Endodermal cell (in vitro differentiated cells): ENCODE results near the gene CEACAM19. TPM values are rescaled to one million over a fixed set of nuclear protein-coding genes. Genes with fewer than 3 reads are reported as not detected.

Experiments
- DNase-seq: peaks from one replicate; pipeline ENCODE4 v3.0.0-alpha.2; 2017
- H3K27ac ChIP-seq: 2 replicates; pipeline ENCODE4 v1.5.1; 2013; ENCODE audit warnings: mild to moderate bottlenecking, low read depth, low read length, moderate library complexity
- H3K27me3 ChIP-seq: 2 replicates; pipeline ENCODE4 v1.6.1; 2013; ENCODE audit warnings: mild to moderate bottlenecking, low read length, moderate library complexity; ENCODE audit not compliant: insufficient read depth, control insufficient read depth, poor library complexity, severe bottlenecking
- H3K36me3 ChIP-seq: 2 replicates; pipeline ENCODE4 v1.7.0; 2013; ENCODE audit warnings: mild to moderate bottlenecking, low read length, moderate library complexity; ENCODE audit not compliant: control insufficient read depth, insufficient read depth
- H3K4me1 ChIP-seq: one replicate; pipeline ENCODE4 v1.7.0; 2013; ENCODE audit warnings: low read length; ENCODE audit not compliant: control insufficient read depth, insufficient read depth
- H3K4me3 ChIP-seq: 2 replicates; pipeline ENCODE4 v1.5.1; 2013; ENCODE audit warnings: mild to moderate bottlenecking, low read length, moderate library complexity
- H3K9ac ChIP-seq: 2 replicates; pipeline ENCODE4 v1.6.1; 2013; ENCODE audit warnings: mild to moderate bottlenecking, low read length, moderate library complexity; ENCODE audit not compliant: poor library complexity, severe bottlenecking; ENCODE audit errors: extremely low read depth
- H3K9me3 ChIP-seq: 2 replicates; pipeline ENCODE4 v1.6.1; 2013; ENCODE audit warnings: mild to moderate bottlenecking, low read length, moderate library complexity; ENCODE audit not compliant: control insufficient read depth
- H3K27ac Mint-ChIP-seq: 2 replicates; pipeline ENCODE4 v1.8.0; 2020; ENCODE audit warnings: mixed read lengths
- H3K27me3 Mint-ChIP-seq: 2 replicates; pipeline ENCODE4 v1.8.0; 2021; ENCODE audit warnings: mild to moderate bottlenecking, mixed read lengths; ENCODE audit not compliant: insufficient read depth
- H3K36me3 Mint-ChIP-seq: 2 replicates; pipeline ENCODE4 v1.8.0; 2020; ENCODE audit warnings: low read depth, mixed read lengths
- H3K4me1 Mint-ChIP-seq: 2 replicates; pipeline ENCODE4 v1.8.0; 2020; ENCODE audit warnings: mixed read lengths
- H3K4me3 Mint-ChIP-seq: 2 replicates; pipeline ENCODE4 v1.8.0; 2020; ENCODE audit warnings: mild to moderate bottlenecking, moderate library complexity, mixed read lengths
- H3K9me3 Mint-ChIP-seq: 2 replicates; pipeline ENCODE4 v1.8.0; 2020; ENCODE audit warnings: mild to moderate bottlenecking, mixed read lengths
- WGBS, 2 experiments: methylation state at CpG; one replicate each; pipeline versions ENCODE4 v1.1.5 to v1.1.7; 2013; ENCODE audit warnings: missing lambda C conversion rate in 2 of 2, mixed read lengths in 1 of 2; ENCODE audit not compliant: insufficient coverage in 1 of 2, insufficient read length in 1 of 2; 5-methylcytosine and 5-hydroxymethylcytosine counted together
- total RNA-seq, 2 donors: library from RNA; stranded (reverse); fragmentation: NEBNext Ultra II Directional in 1 of 2; extraction: Animal tissue kit (Norgen Biotek cat#: 25700) in 1 of 2; gene quantifications; 2 replicates in 1 of 2; 3 replicates in 1 of 2; pipeline ENCODE4 v1.2.1, GENCODE V29; 2021
- TF ChIP-seq, protein P1 (sequence below): fragments of 200-600 bp; sonication (generic); conservative IDR thresholded peaks from 2 replicates; pipeline ENCODE4 v1.5.0; 2021; ENCODE audit warnings: antibody characterized with exemption, mild to moderate bottlenecking

The CEACAM19 gene
- total RNA-seq, 2 donors from 2014 or later: 2.2 to 2.8 TPM

GRCh38 chr19:44694184-44694579 lies 22.9 kb downstream of the CEACAM19 start:
- peak; percentile 77 for DNase-seq
- H3K27ac ChIP-seq: no peak overlapping the region
- no peak overlapping the region for H3K27ac Mint-ChIP-seq

GRCh38 chr19:44696939-44697669 lies 25.8 kb downstream of the CEACAM19 start:
- TF ChIP-seq, protein P1, sequence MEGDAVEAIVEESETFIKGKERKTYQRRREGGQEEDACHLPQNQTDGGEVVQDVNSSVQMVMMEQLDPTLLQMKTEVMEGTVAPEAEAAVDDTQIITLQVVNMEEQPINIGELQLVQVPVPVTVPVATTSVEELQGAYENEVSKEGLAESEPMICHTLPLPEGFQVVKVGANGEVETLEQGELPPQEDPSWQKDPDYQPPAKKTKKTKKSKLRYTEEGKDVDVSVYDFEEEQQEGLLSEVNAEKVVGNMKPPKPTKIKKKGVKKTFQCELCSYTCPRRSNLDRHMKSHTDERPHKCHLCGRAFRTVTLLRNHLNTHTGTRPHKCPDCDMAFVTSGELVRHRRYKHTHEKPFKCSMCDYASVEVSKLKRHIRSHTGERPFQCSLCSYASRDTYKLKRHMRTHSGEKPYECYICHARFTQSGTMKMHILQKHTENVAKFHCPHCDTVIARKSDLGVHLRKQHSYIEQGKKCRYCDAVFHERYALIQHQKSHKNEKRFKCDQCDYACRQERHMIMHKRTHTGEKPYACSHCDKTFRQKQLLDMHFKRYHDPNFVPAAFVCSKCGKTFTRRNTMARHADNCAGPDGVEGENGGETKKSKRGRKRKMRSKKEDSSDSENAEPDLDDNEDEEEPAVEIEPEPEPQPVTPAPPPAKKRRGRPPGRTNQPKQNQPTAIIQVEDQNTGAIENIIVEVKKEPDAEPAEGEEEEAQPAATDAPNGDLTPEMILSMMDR: no peak
- Histone ChIP-seq H3K9me3 (no peaks in the 10 kb centered on the region), H3K27ac (no peak overlapping the region), H3K9ac (no peak overlapping the region), H3K27me3 (no peaks in the 10 kb centered on the region), H3K4me1 (no peaks in the 10 kb centered on the region), H3K36me3 (no peaks in the 10 kb centered on the region), H3K4me3 (no peak overlapping the region)
- peak; percentile 81 for DNase-seq
- Mint-ChIP-seq H3K36me3 (no peaks in the 10 kb centered on the region), H3K4me1 (peaks cover 5% of the 10 kb centered on the region), H3K27ac (no peak overlapping the region), H3K9me3 (no peaks in the 10 kb centered on the region), H3K4me3 (no peak overlapping the region), H3K27me3 (no peaks in the 10 kb centered on the region)
- 76 to 81% methylated on average over 12 to 22 of the region's 22 CpGs for WGBS, 2 experiments

More at GRCh38 chr19:44694184-44694579, 22.9 kb downstream of the CEACAM19 start:
- Histone ChIP-seq H3K9ac (no peak overlapping the region), H3K4me3 (no peak overlapping the region), H3K36me3 (no peaks in the 10 kb centered on the region), H3K27me3 (no peaks in the 10 kb centered on the region), H3K4me1 (no peaks in the 10 kb centered on the region), H3K9me3 (no peaks in the 10 kb centered on the region)
- Mint-ChIP-seq H3K9me3 (no peaks in the 10 kb centered on the region), H3K27me3 (no peaks in the 10 kb centered on the region), H3K4me3 (no peak overlapping the region), H3K36me3 (no peaks in the 10 kb centered on the region), H3K4me1 (peaks cover 12% of the 10 kb centered on the region)
- 72 to 86% methylated on average over 2 of the region's 2 CpGs for WGBS, 2 experiments
- TF ChIP-seq, protein P1: peak; percentile 66

- Histone ChIP-seq H3K4me1 (no peaks in the 10 kb centered on the region), H3K9ac (no peak overlapping the region), H3K27me3 (no peaks in the 10 kb centered on the region), H3K36me3 (no peaks in the 10 kb centered on the region), H3K27ac (no peak overlapping the region), H3K4me3 (no peak overlapping the region), H3K9me3 (no peaks in the 10 kb centered on the region)
- H3K36me3 Mint-ChIP-seq: no peaks in the 10 kb centered on the region
- H3K27me3 Mint-ChIP-seq: no peaks in the 10 kb centered on the region
- DNase-seq: no peak
- H3K9me3 Mint-ChIP-seq: no peaks in the 10 kb centered on the region
- TF ChIP-seq, protein P1: no peak
- H3K27ac Mint-ChIP-seq: no peak overlapping the region
- H3K4me3 Mint-ChIP-seq: no peak overlapping the region
- H3K4me1 Mint-ChIP-seq: peaks cover 5% of the 10 kb centered on the region
- 88 to 90% methylated on average over 3 to 4 of the region's 4 CpGs for WGBS, 2 experiments
Measured at GRCh38 chr19:44697670-44698034, 26.4 kb downstream of the CEACAM19 start.
